PC-3 (cell line): Measurements from ENCODE around the gene EIF4E2. TPM values are rescaled to one million over a fixed set of nuclear protein-coding genes. Genes with fewer than 3 reads are reported as not detected.

Experiments used
- ATAC-seq: fragments of 200-7000 bp; cut with Tn5 transposase; 2 replicates; pipeline ENCODE4 v1.9.1; 2020; ENCODE audit warnings: mild to moderate bottlenecking, moderate library complexity
- BruUV-seq: library from RNA; stranded (reverse); fragments of 400-500 nt; replicated peaks from 2 replicates; lab custom pipeline; 2021; lab: Mats Ljungman, UMichigan
- CTCF ChIA-PET: fragments of 300-600 bp; sonication (Branson Sonifier 250); formaldehyde crosslinking; loops from one replicate; lab custom pipeline; 2022; ENCODE audit warnings: antibody characterized with exemption; lab: Charles Lee
- POLR2A ChIA-PET: fragments of 300-600 bp; sonication (Branson Sonifier 250); formaldehyde crosslinking; loops from one replicate; lab custom pipeline; 2022; ENCODE audit warnings: antibody characterized with exemption; ENCODE audit not compliant: unreplicated experiment; lab: Charles Lee
- DNase-seq: peaks from one replicate; pipeline ENCODE4 v3.0.0-alpha.2; 2015
- H2AFZ ChIP-seq: fragments of 300-600 bp; sonication (generic); 2 replicates; pipeline ENCODE4 v1.6.0; 2016; ENCODE audit warnings: antibody characterized with exemption, low read length
- H3F3A ChIP-seq: fragments of 300-600 bp; sonication (generic); one replicate; pipeline ENCODE4 v1.6.0; 2017; ENCODE audit warnings: antibody characterized with exemption, low read length, control low read depth, mild to moderate bottlenecking; ENCODE audit not compliant: unreplicated experiment
- H3K27ac ChIP-seq: fragments of 300-600 bp; sonication (generic); 2 replicates; pipeline ENCODE4 v1.5.1; 2016; ENCODE audit warnings: mild to moderate bottlenecking, low read length
- H3K27me3 ChIP-seq: fragments of 300-600 bp; sonication (generic); 2 replicates; pipeline ENCODE4 v1.6.1; 2016; ENCODE audit warnings: low read length, mixed read lengths
- H3K36me3 ChIP-seq: fragments of 300-600 bp; sonication (generic); 2 replicates; pipeline ENCODE4 v1.6.1; 2016; ENCODE audit warnings: low read depth, mixed run types, low read length, mixed read lengths
- H3K4me1 ChIP-seq: fragments of 300-600 bp; sonication (generic); 2 replicates; pipeline ENCODE4 v1.5.1; 2016; ENCODE audit warnings: low read length; ENCODE audit not compliant: insufficient read depth
- H3K4me2 ChIP-seq: fragments of 300-600 bp; sonication (generic); 2 replicates; pipeline ENCODE4 v1.6.0; 2016; ENCODE audit warnings: low read length
- H3K4me3 ChIP-seq: fragments of 300-600 bp; sonication (generic); 2 replicates; pipeline ENCODE4 v1.5.1; 2016; ENCODE audit warnings: mild to moderate bottlenecking, low read length, mixed read lengths
- H3K79me2 ChIP-seq: fragments of 300-600 bp; sonication (generic); 2 replicates; pipeline ENCODE4 v1.6.1; 2017; ENCODE audit warnings: low read length, mixed read lengths
- H3K9ac ChIP-seq: fragments of 300-600 bp; sonication (generic); 2 replicates; pipeline ENCODE4 v1.6.0; 2016; ENCODE audit warnings: mild to moderate bottlenecking, low read length
- H3K9me2 ChIP-seq: fragments of 300-600 bp; sonication (generic); replicated peaks from 2 replicates; pipeline ENCODE4 v1.6.1; 2016; ENCODE audit warnings: mixed run types, low read length, mixed read lengths
- H3K9me3 ChIP-seq: fragments of 300-600 bp; sonication (generic); 2 replicates; pipeline ENCODE4 v1.6.1; 2016; ENCODE audit warnings: low read length, mixed read lengths
- H4K20me1 ChIP-seq: fragments of 300-600 bp; sonication (generic); 2 replicates; pipeline ENCODE4 v1.6.1; 2016; ENCODE audit warnings: low read length, mixed read lengths
- EZH2 ChIP-seq: fragments of 300-600 bp; sonication (generic); IDR thresholded peaks from one replicate; pipeline ENCODE4 v1.6.1; 2017; ENCODE audit warnings: antibody characterized with exemption, mild to moderate bottlenecking, low read length; ENCODE audit not compliant: unreplicated experiment
- EZH2phosphoT487 ChIP-seq: fragments of 300-600 bp; sonication (generic); IDR thresholded peaks from 2 replicates; pipeline ENCODE4 v1.6.1; 2018; ENCODE audit warnings: mild to moderate bottlenecking, antibody characterized with exemption, low read length, borderline replicate concordance
- intact Hi-C: fragments of 100-400 bp; cut with micrococcal nuclease; formaldehyde crosslinking; loops from 2 replicates; pipeline ENCODE4 v1.9.0; 2023
- total RNA-seq: library from RNA; depleted of rRNA; stranded (reverse); fragments of >200 nt; gene quantifications from 2 replicates; pipeline ENCODE4 v1.2.3, GENCODE V29; 2014
- TF ChIP-seq, protein P1 (sequence below): fragments of 300-600 bp; sonication (generic); conservative IDR thresholded peaks from 2 replicates; pipeline ENCODE4 v1.5.1; 2017; ENCODE audit warnings: antibody characterized with exemption, low read depth, mild to moderate bottlenecking, low read length

EIF4E2 gene
- total RNA-seq, 1 experiment from 2014 or later = 55.1 TPM

DNA sequence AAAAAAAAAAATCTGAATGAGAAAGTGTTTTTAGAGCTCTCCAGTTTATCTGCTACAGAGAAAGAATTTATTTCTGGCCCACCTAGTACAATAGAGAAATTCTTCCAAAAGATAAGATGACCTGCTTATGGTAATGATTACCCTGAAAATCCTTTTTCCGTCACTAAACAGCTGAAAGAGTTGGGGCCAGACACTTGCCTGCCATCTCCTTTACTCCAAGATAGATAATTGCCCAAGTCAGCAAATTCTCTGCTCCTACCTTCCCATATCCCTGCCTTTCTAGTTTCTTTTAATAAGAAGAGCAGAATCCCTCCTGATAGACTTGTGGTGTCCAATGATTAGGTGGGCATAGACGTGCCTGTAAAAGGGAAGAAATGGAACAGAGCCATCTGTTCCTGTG is 28.1 kb downstream of the EIF4E2 start:
- Histone ChIP-seq H3K4me3 (no peak overlapping the region), H4K20me1 (no peaks in the 10 kb centered on the region), H3K4me1 (peaks cover 8% of the 10 kb centered on the region; the same call in 1 of the 2 replicates), H3K79me2 (no peaks in the 10 kb centered on the region), H3K9me2 (no peaks in the 10 kb centered on the region), H3K27ac (no peak overlapping the region), H3K27me3 (no peaks in the 10 kb centered on the region), H3K9me3 (no peaks in the 10 kb centered on the region), H3K36me3 (peaks cover 3% of the 10 kb centered on the region; the same call in 1 of the 2 replicates), H2AFZ (no peak overlapping the region), H3K4me2 (no peak overlapping the region), H3K9ac (no peak overlapping the region), H3F3A (no peaks in the 10 kb centered on the region)
- ATAC-seq (no peak), DNase-seq (no peak)
- intact Hi-C loops = no loop called here
- ChIA-PET CTCF (no interaction called here), POLR2A (no interaction called here)
- no TSS peak for BruUV-seq
- no peak for TF ChIP-seq EZH2phosphoT487
- no peak for TF ChIP-seq EZH2
- TF ChIP-seq, protein P1, sequence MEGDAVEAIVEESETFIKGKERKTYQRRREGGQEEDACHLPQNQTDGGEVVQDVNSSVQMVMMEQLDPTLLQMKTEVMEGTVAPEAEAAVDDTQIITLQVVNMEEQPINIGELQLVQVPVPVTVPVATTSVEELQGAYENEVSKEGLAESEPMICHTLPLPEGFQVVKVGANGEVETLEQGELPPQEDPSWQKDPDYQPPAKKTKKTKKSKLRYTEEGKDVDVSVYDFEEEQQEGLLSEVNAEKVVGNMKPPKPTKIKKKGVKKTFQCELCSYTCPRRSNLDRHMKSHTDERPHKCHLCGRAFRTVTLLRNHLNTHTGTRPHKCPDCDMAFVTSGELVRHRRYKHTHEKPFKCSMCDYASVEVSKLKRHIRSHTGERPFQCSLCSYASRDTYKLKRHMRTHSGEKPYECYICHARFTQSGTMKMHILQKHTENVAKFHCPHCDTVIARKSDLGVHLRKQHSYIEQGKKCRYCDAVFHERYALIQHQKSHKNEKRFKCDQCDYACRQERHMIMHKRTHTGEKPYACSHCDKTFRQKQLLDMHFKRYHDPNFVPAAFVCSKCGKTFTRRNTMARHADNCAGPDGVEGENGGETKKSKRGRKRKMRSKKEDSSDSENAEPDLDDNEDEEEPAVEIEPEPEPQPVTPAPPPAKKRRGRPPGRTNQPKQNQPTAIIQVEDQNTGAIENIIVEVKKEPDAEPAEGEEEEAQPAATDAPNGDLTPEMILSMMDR = no peak

DNA sequence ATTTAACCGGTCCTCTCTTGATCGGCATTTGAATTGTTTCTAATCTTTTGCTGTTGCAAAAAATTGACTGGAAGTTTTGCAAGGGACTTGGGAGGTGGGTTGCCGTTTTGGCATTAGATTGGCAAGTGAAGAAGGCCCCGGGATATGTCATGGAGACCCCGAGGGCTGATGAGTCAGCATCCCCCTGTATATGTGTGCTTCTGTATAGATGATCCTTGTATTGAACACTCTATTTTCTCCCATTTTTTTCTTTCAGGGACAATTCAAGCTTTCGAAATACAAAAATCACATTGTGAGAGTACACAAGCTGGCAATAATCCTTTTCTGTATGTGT is 30.1 kb downstream of the EIF4E2 start:
- ChIA-PET POLR2A (no interaction called here), CTCF (no interaction called here)
- no peaks in the 10 kb centered on the region for H3F3A ChIP-seq
- no peaks in the 10 kb centered on the region for H3K4me1 ChIP-seq
- no peaks in the 10 kb centered on the region for H3K79me2 ChIP-seq
- H2AFZ ChIP-seq = no peak overlapping the region
- TF ChIP-seq EZH2phosphoT487 = no peak
- TF ChIP-seq, protein P1 = no peak
- TF ChIP-seq EZH2 = no peak
- ATAC-seq = no peak
- intact Hi-C loops = no loop called here
- H3K9me2 ChIP-seq = no peaks in the 10 kb centered on the region
- H3K4me3 ChIP-seq = no peak overlapping the region
- no peaks in the 10 kb centered on the region for H4K20me1 ChIP-seq
- H3K9ac ChIP-seq = no peak overlapping the region
- H3K36me3 ChIP-seq = no peaks in the 10 kb centered on the region
- H3K27ac ChIP-seq = no peak overlapping the region
- no peaks in the 10 kb centered on the region for H3K27me3 ChIP-seq
- no peak for DNase-seq
- no TSS peak for BruUV-seq
- no peaks in the 10 kb centered on the region for H3K9me3 ChIP-seq
- no peak overlapping the region for H3K4me2 ChIP-seq

DNA sequence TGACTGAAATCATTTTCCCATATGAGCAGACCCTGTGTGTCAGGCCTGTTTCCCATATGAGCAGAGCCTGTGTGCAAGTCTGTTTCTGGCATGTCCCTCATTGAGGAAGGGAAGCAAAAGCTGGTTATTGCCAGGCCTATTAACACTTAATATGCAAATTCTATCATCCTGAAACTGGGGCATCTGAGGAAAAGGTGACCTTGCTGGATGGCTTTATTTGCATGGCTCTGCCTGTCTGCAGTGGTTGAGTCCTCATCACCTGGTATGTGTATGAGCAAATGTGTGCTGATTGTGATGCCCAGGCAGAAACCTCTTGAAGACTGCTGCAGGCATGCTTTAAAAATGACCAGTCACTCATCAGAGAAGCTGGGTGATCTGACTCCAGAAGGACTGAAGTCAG is 31.2 kb downstream of the EIF4E2 start:
- no TSS peak for BruUV-seq
- Histone ChIP-seq H4K20me1 (no peaks in the 10 kb centered on the region), H3K4me2 (no peak overlapping the region), H3K9me3 (no peaks in the 10 kb centered on the region), H2AFZ (no peak overlapping the region), H3K27ac (no peak overlapping the region), H3K4me3 (no peak overlapping the region), H3K36me3 (no peaks in the 10 kb centered on the region), H3K9ac (no peak overlapping the region), H3K4me1 (no peaks in the 10 kb centered on the region), H3K9me2 (no peaks in the 10 kb centered on the region), H3K79me2 (no peaks in the 10 kb centered on the region), H3F3A (no peaks in the 10 kb centered on the region), H3K27me3 (no peaks in the 10 kb centered on the region)
- DNase-seq (no peak), ATAC-seq (no peak)
- POLR2A ChIA-PET = no interaction called here
- TF ChIP-seq EZH2 = no peak
- TF ChIP-seq, protein P1 = no peak
- intact Hi-C loops = no loop called here
- CTCF ChIA-PET = no interaction called here
